Muscle layer of duodenum (tissue), 2 donors: Measurements from ENCODE around the gene CCDC88C.
"Not testable (repeated sequence)": the region's sequence is repeated elsewhere in the genome, so short reads cannot be mapped to it uniquely, and the experiment has no call there.

Experiments used
- H3K27ac ChIP-seq: one replicate; pipeline ENCODE4 v1.7.0; 2013; ENCODE audit warnings: mild to moderate bottlenecking, low read length
- H3K27me3 ChIP-seq: one replicate; pipeline ENCODE4 v1.7.0; 2013; ENCODE audit warnings: low read depth, mild to moderate bottlenecking, control low read depth, low read length
- H3K36me3 ChIP-seq, 2 donors: one replicate each; pipeline ENCODE4 v1.7.0; 2013; ENCODE audit warnings: low read length in 2 of 2, control low read depth in 1 of 2, mild to moderate bottlenecking in 1 of 2; ENCODE audit not compliant: insufficient read depth in 2 of 2, control insufficient read depth in 1 of 2
- H3K4me1 ChIP-seq, 2 donors: one replicate each; pipeline ENCODE4 v1.7.0; 2013; ENCODE audit warnings: low read length in 2 of 2, mild to moderate bottlenecking in 2 of 2, control low read depth in 1 of 2, moderate library complexity in 1 of 2; ENCODE audit not compliant: insufficient read depth in 2 of 2, control insufficient read depth in 1 of 2
- H3K4me3 ChIP-seq, 2 donors: one replicate each; pipeline ENCODE4 v1.7.0; 2013; ENCODE audit warnings: low read length in 2 of 2, low read depth in 1 of 2, mild to moderate bottlenecking in 1 of 2
- H3K9me3 ChIP-seq, 2 donors: one replicate each; pipeline ENCODE4 v1.7.0; 2013; ENCODE audit warnings: low read length in 2 of 2, control low read depth in 1 of 2, mild to moderate bottlenecking in 1 of 2; ENCODE audit not compliant: control insufficient read depth in 1 of 2
- donor health status: healthy.

The CCDC88C gene

DNA sequence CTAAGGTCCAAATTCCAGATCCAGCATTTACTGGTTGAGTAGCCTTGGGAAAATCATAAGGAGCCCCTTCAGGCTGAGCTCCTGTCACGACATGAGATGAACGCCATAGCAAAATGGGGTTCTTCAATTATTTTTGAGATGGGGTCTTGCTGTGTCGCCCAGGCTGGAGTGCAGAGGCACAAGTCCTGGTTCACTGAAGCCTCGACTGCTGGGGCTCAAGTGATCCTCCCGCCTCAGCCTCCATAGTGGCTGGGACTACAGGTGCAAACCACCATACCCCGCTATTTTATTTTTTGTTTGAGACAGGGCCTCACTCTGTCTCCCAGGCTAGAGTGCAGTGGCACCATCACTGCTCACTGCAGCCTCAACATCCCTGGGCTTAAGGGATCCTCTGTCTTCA lies 147.4 kb downstream of the CCDC88C start:
- Histone ChIP-seq H3K4me3 (no peak overlapping the region), H3K27ac (no peak overlapping the region), H3K27me3 (peaks cover 3% of the 10 kb centered on the region), H3K36me3 (no peaks in the 10 kb centered on the region), H3K9me3 (no peaks in the 10 kb centered on the region), H3K4me1 (peaks cover 0 to 17% of the 10 kb centered on the region in 2 donors)

DNA sequence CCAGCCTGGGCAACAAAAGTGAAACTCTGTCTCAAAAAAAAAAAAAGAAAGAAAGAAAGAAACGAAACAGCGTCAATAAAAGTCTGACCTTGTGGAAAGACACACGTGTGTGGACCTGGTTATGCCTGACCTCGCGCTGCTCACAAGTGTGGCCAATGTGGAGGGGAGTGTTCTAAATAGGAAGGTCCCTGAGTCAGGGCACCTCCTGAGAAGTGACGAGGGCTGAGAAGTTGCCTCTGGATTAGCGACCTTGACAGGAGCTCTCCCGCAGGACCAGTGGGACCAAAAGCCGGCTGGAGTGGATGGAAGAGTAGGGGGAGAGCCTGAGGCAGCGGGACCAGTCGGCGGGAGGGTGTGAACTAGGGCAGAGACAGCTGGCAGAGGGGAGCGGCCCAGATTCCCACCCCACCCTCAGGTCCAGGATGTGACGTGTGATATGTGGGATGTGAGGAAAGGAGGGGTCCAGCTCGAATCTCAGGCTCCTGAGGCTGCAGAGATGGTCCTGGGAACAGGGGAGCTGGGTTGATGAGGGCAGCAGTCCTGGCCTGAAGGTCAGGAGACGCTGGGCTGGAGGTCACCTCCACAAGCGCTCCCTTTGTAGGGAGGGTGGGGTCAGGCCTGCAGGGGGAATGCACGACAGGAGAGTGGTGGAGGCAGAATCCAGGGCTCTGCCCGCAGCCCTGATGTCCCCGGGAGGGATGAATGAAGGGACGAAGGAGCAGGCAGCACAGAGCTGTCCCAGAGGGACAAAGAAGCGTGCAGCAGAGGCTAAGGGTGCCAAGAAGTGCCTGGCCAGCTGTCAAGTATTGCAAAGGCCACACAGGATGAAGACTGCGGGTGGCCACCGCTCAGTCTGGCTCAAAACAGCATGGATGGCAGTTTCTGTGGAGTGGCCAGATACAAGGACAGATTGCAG lies 148.3 kb downstream of the CCDC88C start:
- Histone ChIP-seq H3K36me3 (no peaks in the 10 kb centered on the region), H3K27ac (no peak overlapping the region), H3K9me3 (no peaks in the 10 kb centered on the region), H3K4me1 (peaks cover 0 to 23% of the 10 kb centered on the region in 2 donors), H3K27me3 (peaks cover 6% of the 10 kb centered on the region), H3K4me3 (peak overlapping the region in 1 of 2 donors; percentile 21)

DNA sequence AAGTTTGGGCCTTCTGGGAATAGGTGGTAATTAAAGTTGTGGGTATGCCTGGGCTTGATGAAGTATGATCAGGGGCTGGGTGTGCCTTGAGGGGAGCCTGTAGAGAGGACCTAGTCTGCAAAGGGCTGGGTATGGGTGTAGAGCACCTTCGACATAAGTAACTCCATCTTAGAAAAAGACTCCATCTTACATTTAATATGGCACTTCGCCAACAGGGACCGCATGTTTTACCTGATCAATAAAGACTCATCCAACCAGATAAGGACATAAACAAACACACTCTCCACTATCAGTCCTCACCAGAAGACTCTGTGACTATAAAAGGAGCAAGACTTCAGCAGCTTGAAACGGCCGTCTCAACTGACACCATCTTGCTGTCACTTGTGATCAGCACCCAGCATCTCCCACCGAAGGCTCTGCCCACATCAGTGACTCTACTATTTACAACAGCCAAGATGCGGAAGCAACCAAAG lies 149.6 kb downstream of the CCDC88C start:
- no peaks in the 10 kb centered on the region for H3K9me3 ChIP-seq
- H3K4me1 ChIP-seq = peaks cover 0 to 28% of the 10 kb centered on the region in 2 donors
- no peaks in the 10 kb centered on the region for H3K36me3 ChIP-seq
- H3K27ac ChIP-seq = no peak overlapping the region
- peaks cover 6% of the 10 kb centered on the region for H3K27me3 ChIP-seq
- no peak overlapping the region for H3K4me3 ChIP-seq

DNA sequence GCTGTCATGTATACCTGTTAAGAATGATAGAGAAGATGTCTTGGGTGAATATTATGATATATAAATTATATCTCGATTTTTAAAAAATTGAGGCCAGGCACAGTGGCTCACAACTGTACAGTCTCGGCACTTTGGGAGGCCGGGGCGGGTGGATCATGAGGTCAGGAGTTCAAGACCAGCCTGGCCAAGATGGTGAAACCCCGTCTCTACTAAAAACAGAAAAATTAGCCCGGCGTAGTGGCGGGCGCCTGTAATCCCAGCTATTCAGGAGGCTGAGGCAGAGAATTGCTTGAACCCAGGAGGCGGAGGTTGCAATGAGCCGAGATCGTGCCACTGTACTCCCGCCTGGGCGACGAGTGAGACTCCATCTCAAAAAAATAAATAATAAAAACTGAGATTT lies 151.3 kb downstream of the CCDC88C start:
- not testable (repeated sequence) for H3K4me3 ChIP-seq, H3K36me3 ChIP-seq, H3K9me3 ChIP-seq, H3K27me3 ChIP-seq, H3K27ac ChIP-seq
- H3K4me1 ChIP-seq = peaks cover 0 to 22% of the 10 kb centered on the region in 2 donors

DNA sequence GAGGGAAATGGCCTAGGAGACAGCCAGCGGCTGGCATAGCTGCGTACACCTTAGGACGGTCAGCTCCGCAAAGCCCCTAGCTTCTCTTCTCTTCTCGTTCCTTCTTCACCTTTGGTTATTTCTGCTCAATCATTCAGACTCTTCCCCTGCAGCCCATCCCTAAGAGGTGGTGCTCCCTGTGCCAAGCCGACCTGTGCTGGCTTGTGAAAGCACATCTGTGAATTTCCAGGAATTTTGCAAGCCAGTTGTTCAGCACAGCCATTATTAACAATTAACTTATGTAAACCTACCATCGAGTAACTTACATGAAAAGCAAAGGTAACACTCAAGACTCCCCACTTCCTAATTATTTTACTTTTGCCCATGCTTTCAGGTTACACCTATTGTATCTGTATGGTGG lies 152.2 kb downstream of the CCDC88C start:
- H3K4me1 ChIP-seq = peaks cover 0 to 21% of the 10 kb centered on the region in 2 donors

DNA sequence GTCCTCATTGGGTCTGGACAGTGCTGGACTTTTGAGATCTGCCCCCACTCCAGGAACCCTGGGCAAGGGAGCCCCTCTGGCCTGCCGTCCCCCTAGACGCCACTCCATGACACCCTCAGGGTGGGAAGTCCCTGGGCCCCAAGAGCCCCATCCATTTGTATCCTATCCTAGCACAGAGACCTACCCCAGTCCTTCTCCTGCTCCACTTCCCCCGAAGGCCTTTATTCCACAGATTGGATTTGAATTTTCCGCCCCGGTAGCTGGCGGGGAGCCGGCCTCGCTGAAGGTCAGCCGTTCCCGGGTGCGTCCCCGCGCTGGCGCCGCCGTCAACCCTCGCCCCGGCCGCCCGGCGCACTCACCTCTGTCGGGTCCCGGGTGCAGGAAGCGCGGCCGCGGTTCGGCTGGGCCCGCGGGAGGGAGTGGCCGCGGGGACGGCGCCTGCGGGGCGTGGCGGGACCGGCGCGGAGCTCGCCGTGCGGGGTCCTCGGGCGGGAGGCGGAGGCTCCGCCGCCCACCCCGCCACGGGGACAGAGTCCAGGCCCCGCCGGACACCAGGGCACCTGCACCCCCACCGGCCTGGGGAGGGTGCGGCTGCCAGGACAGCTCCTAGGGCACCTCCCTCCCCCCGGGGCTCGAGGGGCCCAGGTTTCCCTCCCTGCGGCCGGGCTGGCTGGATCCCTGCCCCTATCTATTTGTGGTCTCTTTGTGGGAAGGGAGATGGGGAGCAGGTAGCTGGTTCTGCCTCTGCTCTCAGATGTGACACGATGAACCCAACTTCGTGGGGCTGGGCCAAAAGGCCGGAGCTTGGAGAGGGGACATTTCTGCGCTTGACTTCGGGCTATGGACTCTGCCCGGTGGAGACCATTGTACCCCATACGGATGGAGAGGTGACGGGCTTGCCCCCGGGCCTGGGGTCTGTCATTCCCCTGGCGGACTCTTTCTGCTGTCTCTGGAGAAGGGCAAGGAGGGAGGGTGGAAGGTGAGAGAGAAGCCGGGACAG lies 153.2 kb downstream of the CCDC88C start:
- H3K36me3 ChIP-seq = no peaks in the 10 kb centered on the region
- no peaks in the 10 kb centered on the region for H3K9me3 ChIP-seq
- H3K27ac ChIP-seq = no peak overlapping the region
- H3K4me1 ChIP-seq = peaks cover 0 to 15% of the 10 kb centered on the region in 2 donors
- H3K4me3 ChIP-seq = peak overlapping the region; percentile 42 to 56
- peaks cover 6% of the 10 kb centered on the region for H3K27me3 ChIP-seq

More for the DNA sequence above, 152.2 kb downstream of the CCDC88C start:
- H3K36me3 ChIP-seq = no peaks in the 10 kb centered on the region
- no peak overlapping the region for H3K27ac ChIP-seq
- H3K9me3 ChIP-seq = no peaks in the 10 kb centered on the region
- H3K4me3 ChIP-seq = no peak overlapping the region
- H3K27me3 ChIP-seq = peaks cover 6% of the 10 kb centered on the region

DNA sequence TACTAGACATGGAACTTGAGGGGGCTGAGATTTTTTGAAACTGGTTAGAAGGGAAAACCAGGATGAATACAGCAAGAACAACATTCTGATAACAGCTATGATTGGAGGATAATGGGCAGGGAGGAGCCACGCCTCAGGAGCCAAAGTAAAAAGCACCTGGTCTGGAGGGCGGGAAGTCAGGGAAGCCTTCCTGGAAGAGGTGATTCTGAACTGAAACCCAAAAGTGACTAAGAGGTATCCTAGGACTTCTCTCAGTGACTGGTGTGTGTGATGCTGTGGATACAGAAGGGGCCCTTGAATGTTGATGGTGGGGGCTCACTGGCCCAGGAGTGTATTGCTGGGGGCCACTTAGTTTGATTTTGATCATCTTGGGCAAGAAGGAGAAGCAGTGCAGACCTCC lies 154.3 kb downstream of the CCDC88C start:
- H3K4me1 ChIP-seq = peaks cover 0 to 11% of the 10 kb centered on the region in 2 donors
- H3K36me3 ChIP-seq = no peaks in the 10 kb centered on the region
- H3K27ac ChIP-seq = no peak overlapping the region
- H3K4me3 ChIP-seq = peak overlapping the region in 1 of 2 donors; percentile 56
- H3K9me3 ChIP-seq = no peaks in the 10 kb centered on the region
- peaks cover 6% of the 10 kb centered on the region for H3K27me3 ChIP-seq

DNA sequence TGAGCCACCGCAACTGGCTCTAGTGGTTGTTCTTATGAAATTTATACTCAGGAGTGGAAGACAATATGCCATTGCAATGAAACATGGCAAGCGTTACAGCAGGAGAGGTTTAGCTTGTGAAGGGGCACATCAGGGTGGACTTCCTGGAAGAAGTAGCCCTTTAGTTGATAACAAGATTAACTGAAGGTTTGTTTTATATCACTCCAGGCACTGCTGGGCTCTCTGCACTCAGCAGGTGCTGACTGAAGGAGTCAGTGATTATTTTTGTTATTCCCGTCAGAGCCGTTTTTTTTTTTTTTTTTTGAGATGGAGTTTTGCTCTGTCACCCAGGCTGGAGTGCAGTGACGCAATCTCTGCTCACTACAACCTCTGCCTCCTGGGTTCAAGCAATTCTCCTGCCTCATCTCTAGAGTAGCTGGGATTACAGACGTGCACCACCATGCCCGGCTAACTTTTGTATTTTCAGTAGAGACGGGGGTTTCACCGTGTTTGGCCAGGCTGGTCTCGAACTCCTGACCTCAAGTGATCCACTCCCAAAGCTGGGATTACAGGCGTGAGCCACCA lies 155.6 kb downstream of the CCDC88C start:
- peaks cover 6% of the 10 kb centered on the region for H3K27me3 ChIP-seq
- no peak overlapping the region for H3K4me3 ChIP-seq
- peaks cover 5 to 17% of the 10 kb centered on the region in 2 donors for H3K4me1 ChIP-seq
- no peaks in the 10 kb centered on the region for H3K9me3 ChIP-seq
- H3K27ac ChIP-seq = no peak overlapping the region
- H3K36me3 ChIP-seq = no peaks in the 10 kb centered on the region

DNA sequence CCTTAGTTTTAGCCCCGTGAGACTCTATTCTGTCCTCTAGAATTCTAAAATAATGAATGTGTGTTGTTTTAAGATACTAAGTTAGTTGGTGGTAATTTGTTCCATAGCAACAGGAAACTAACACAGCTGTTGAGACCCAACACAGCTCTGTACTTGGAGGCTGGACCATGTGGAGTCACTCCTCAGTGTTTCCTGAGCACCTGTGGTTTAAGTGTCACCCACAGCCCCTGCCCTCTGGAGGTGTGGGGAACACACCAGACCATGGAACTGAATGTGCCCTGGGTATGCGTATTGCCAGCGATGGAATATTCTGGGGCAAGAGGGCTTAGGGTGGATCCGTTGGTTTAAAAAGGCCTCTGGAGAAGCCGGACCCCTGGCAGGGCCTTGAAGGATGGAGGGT lies 156.5 kb downstream of the CCDC88C start:
- H3K9me3 ChIP-seq = no peaks in the 10 kb centered on the region
- H3K27ac ChIP-seq = no peak overlapping the region
- H3K27me3 ChIP-seq = peaks cover 6% of the 10 kb centered on the region
- H3K4me1 ChIP-seq = peaks cover 5 to 27% of the 10 kb centered on the region in 2 donors
- no peak overlapping the region for H3K4me3 ChIP-seq
- H3K36me3 ChIP-seq = no peaks in the 10 kb centered on the region

DNA sequence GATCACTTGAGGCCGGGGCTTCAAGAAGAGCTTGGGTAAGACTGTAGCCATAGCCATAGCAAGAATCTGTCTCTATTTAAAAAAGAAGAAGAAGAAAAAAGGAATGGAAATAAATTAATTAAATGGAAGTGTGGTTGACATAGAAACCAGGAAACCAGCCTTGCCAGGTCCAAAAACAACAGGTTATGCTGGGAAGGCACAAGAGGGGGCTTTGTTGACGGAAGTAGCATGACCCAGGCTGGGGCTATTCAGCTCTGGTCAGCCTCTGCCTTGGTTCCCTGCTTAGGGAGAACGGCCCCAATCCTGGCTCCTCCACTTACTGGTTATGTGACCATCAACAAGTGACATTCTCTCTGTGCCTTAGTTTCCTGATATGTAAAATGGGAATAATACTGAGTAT lies 158.7 kb downstream of the CCDC88C start:
- Histone ChIP-seq H3K9me3 (no peaks in the 10 kb centered on the region), H3K4me3 (no peak overlapping the region), H3K36me3 (no peaks in the 10 kb centered on the region), H3K4me1 (peaks cover 5 to 21% of the 10 kb centered on the region in 2 donors), H3K27me3 (no peaks in the 10 kb centered on the region), H3K27ac (no peak overlapping the region)
